Tibial nerve (tissue), 4 donors: ENCODE data around the gene SUDS3.

Experiments used
- EP300 ChIP-seq, 2 donors: sonication (generic); formaldehyde crosslinking; IDR thresholded peaks; one replicate each; pipeline ENCODE4 v1.6.1; 2017; ENCODE audit warnings: antibody characterized with exemption in 2 of 2, mild to moderate bottlenecking in 1 of 2
- POLR2A ChIP-seq, 2 donors: fragments of 450-650 bp; IDR thresholded peaks; one replicate each; pipeline ENCODE4 v1.6.1; 2017; ENCODE audit warnings: antibody characterized with exemption in 2 of 2, mild to moderate bottlenecking in 2 of 2, moderate library complexity in 2 of 2
- TF ChIP-seq, protein P1 (sequence below), 5 experiments: fragments of 200-600 bp in 3 of 5; fragments of 450-650 bp in 2 of 5; sonication (generic) in 3 of 5; IDR thresholded peaks; one replicate each; pipeline ENCODE4 v1.5.1; 2016 to 2019; ENCODE audit warnings: antibody characterized with exemption in 5 of 5, mild to moderate bottlenecking in 3 of 5, moderate library complexity in 2 of 5

DNA sequence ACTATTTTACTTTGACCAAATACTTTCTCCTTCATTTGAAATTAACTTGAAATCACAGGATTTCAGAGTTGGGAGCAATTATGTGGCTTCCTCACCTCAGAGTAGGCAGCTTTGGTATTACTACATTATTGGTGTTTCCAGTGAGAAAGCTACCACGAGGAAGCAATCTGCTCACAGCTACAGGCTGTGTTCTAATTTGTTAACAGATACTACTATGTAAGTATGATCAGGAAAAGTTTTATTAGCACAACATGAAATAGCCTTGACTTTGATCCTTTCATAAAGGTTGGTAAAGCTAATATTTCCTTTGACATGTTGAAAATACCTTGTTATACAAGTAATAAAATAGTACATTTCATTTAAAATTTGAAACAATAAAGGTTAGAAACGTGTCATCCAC is 34.3 kb upstream of the SUDS3 start:
- TF ChIP-seq EP300 (IDR thresholded peaks at IDR 0.05) (no peak), POLR2A (IDR thresholded peaks at IDR 0.05) (no peak)
- TF ChIP-seq, protein P1, sequence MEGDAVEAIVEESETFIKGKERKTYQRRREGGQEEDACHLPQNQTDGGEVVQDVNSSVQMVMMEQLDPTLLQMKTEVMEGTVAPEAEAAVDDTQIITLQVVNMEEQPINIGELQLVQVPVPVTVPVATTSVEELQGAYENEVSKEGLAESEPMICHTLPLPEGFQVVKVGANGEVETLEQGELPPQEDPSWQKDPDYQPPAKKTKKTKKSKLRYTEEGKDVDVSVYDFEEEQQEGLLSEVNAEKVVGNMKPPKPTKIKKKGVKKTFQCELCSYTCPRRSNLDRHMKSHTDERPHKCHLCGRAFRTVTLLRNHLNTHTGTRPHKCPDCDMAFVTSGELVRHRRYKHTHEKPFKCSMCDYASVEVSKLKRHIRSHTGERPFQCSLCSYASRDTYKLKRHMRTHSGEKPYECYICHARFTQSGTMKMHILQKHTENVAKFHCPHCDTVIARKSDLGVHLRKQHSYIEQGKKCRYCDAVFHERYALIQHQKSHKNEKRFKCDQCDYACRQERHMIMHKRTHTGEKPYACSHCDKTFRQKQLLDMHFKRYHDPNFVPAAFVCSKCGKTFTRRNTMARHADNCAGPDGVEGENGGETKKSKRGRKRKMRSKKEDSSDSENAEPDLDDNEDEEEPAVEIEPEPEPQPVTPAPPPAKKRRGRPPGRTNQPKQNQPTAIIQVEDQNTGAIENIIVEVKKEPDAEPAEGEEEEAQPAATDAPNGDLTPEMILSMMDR (IDR thresholded peaks at IDR 0.05): no peak
